Calu3 (cell line): ENCODE measurements around the gene MTA3. TPM values are rescaled to one million over a fixed set of nuclear protein-coding genes. Genes with fewer than 3 reads are reported as not detected.

Experiments
- BruUV-seq: library from RNA; stranded (reverse); fragments of 400-500 nt; replicated peaks from 2 replicates; lab custom pipeline; 2021; lab: Mats Ljungman, UMichigan
- CTCF ChIA-PET: fragments of 300-600 bp; sonication (Branson Sonifier 250); formaldehyde crosslinking; loops from one replicate; lab custom pipeline; 2022; ENCODE audit warnings: antibody characterized with exemption; lab: Charles Lee
- DNase-seq: peaks from one replicate; pipeline ENCODE4 v3.0.0; 2022
- H3K27ac Mint-ChIP-seq: one replicate; pipeline ENCODE4 v1.8.0; 2022; ENCODE audit warnings: mixed read lengths; ENCODE audit not compliant: unreplicated experiment
- H3K27me3 Mint-ChIP-seq: one replicate; pipeline ENCODE4 v1.8.0; 2022; ENCODE audit warnings: mixed read lengths; ENCODE audit not compliant: unreplicated experiment
- H3K36me3 Mint-ChIP-seq: one replicate; pipeline ENCODE4 v1.8.0; 2022; ENCODE audit warnings: mild to moderate bottlenecking, moderate library complexity, mixed read lengths; ENCODE audit not compliant: insufficient read depth, unreplicated experiment
- H3K4me1 Mint-ChIP-seq: one replicate; pipeline ENCODE4 v1.8.0; 2022; ENCODE audit warnings: mild to moderate bottlenecking, low read depth, mixed read lengths; ENCODE audit not compliant: unreplicated experiment
- H3K4me3 Mint-ChIP-seq: one replicate; pipeline ENCODE4 v1.8.0; 2022; ENCODE audit warnings: mild to moderate bottlenecking, low read depth, moderate library complexity, mixed read lengths; ENCODE audit not compliant: unreplicated experiment
- H3K9me3 Mint-ChIP-seq: one replicate; pipeline ENCODE4 v1.8.0; 2022; ENCODE audit warnings: low read depth, mixed read lengths; ENCODE audit not compliant: unreplicated experiment
- intact Hi-C: fragments of 100-400 bp; cut with micrococcal nuclease; formaldehyde crosslinking; loops from one replicate; pipeline ENCODE4 v1.10.0; 2022; ENCODE audit not compliant: unreplicated experiment
- total RNA-seq: library from RNA; stranded (reverse); gene quantifications from 2 replicates; pipeline ENCODE4 v1.2.3, GENCODE V29; 2022
- TF ChIP-seq, protein P1 (sequence below): fragments of 200-600 bp; IDR thresholded peaks from one replicate; pipeline ENCODE4 v1.8.0; 2022; ENCODE audit warnings: antibody characterized with exemption; ENCODE audit not compliant: unreplicated experiment

The MTA3 gene
- total RNA-seq, 1 experiment from 2014 or later, result 46.5 TPM

DNA sequence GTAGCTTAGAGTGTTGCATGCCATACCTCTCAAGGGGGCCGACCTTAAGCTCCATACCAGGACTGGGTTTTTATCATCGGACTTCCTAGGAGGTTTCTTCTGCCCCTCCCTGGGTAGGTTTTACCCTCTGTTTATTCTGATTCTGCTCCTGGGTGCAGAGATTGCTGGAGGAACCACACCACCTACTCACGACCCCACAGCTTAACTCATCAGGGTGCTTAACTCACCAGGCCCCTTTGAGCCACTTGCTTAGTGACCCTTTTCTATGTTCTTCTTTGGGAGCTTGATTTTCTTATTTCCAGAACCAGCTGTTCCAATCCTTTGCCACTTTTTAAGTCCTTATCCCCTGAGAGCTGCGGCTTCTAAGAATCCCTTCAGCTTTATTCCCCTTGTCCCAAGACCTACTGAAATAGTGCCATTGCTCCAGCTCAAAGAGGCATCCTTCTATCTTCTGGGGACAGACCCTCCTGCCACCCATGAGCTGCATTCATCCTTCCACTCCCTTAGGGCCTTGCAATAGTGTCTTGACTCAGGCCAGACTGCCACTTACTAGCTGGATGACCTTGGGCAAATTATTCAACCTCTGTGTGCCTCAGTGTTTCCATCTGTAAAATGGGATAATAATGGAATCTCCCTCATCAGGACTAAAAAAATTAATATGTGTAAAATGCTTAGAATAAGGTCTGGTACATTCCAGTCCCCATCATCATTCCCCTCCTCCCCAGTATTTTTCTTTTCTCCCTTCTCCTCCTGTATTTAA, 189.7 kb downstream of the MTA3 start:
- Mint-ChIP-seq H3K4me3 (no peak overlapping the region), H3K27me3 (no peaks in the 10 kb centered on the region), H3K27ac (no peak overlapping the region), H3K36me3 (no peaks in the 10 kb centered on the region), H3K4me1 (no peaks in the 10 kb centered on the region), H3K9me3 (no peaks in the 10 kb centered on the region)
- no TSS peak for BruUV-seq
- CTCF ChIA-PET, result interaction anchor here (0.9 kb wide), 1 partner anchor 13 kb away, joined by 4 read pairs; no protein-coding TSS in a partner anchor
- TF ChIP-seq, protein P1, sequence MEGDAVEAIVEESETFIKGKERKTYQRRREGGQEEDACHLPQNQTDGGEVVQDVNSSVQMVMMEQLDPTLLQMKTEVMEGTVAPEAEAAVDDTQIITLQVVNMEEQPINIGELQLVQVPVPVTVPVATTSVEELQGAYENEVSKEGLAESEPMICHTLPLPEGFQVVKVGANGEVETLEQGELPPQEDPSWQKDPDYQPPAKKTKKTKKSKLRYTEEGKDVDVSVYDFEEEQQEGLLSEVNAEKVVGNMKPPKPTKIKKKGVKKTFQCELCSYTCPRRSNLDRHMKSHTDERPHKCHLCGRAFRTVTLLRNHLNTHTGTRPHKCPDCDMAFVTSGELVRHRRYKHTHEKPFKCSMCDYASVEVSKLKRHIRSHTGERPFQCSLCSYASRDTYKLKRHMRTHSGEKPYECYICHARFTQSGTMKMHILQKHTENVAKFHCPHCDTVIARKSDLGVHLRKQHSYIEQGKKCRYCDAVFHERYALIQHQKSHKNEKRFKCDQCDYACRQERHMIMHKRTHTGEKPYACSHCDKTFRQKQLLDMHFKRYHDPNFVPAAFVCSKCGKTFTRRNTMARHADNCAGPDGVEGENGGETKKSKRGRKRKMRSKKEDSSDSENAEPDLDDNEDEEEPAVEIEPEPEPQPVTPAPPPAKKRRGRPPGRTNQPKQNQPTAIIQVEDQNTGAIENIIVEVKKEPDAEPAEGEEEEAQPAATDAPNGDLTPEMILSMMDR, result no peak
- intact Hi-C loops, result no loop called here
- no peak for DNase-seq

DNA sequence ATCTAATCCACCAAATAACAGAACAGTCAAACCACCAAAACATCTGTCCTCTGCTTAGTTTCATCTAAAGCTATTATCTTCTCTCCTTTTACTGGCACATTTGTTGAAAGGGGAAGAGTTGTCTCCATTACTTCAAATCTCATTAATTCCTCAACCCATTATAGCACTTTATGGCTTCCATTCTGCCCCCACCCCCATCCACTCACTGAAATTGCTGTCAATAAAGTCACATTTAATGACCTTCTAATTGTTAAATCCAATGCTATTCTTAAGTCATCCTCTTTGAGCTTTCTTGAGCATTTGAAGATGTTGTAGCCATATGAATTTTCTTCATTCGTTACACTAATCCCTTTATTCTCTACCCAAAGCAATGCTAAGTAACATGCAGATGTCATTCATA, 190.3 kb downstream of the MTA3 start:
- BruUV-seq, result no TSS peak
- H3K27ac Mint-ChIP-seq, result no peak overlapping the region
- H3K4me3 Mint-ChIP-seq, result no peak overlapping the region
- intact Hi-C loops, result no loop called here
- no peak for DNase-seq
- H3K4me1 Mint-ChIP-seq, result no peaks in the 10 kb centered on the region
- H3K27me3 Mint-ChIP-seq, result no peaks in the 10 kb centered on the region
- TF ChIP-seq, protein P1, result no peak
- CTCF ChIA-PET, result interaction anchor here (0.7 kb wide), 1 partner anchor 37 kb away, joined by 8 read pairs; no protein-coding TSS in a partner anchor
- H3K9me3 Mint-ChIP-seq, result no peaks in the 10 kb centered on the region
- H3K36me3 Mint-ChIP-seq, result peaks cover 5% of the 10 kb centered on the region

DNA sequence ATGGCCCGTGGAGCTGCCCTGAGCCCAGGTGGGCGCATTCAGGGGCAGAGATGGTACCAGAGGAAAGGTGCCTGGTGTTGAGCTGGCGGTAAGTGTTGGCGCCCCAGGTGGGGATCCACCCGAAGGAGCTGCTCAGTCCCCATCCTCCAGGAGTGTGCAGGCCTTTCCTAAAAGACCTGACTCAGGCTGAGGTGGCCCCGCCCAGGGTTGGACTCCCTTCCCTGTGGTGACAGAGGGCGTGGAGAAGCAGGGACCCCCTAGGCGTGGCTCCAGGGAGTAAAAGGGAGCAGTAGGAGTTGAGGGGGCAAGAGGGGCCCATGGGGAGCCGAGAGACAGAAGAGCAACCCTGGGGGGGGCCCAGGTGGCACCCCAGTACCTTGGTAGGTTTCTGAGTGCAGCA, 193.1 kb downstream of the MTA3 start:
- no TSS peak for BruUV-seq
- Mint-ChIP-seq H3K27me3 (no peaks in the 10 kb centered on the region), H3K4me3 (no peak overlapping the region), H3K9me3 (no peaks in the 10 kb centered on the region), H3K27ac (no peak overlapping the region), H3K4me1 (no peaks in the 10 kb centered on the region), H3K36me3 (peaks cover 5% of the 10 kb centered on the region)
- DNase-seq, result no peak
- CTCF ChIA-PET, result interaction anchor here (0.6 kb wide), 1 partner anchor 14 kb away, joined by 3 read pairs; no protein-coding TSS in a partner anchor
- intact Hi-C loops, result no loop called here
- TF ChIP-seq, protein P1, result no peak

DNA sequence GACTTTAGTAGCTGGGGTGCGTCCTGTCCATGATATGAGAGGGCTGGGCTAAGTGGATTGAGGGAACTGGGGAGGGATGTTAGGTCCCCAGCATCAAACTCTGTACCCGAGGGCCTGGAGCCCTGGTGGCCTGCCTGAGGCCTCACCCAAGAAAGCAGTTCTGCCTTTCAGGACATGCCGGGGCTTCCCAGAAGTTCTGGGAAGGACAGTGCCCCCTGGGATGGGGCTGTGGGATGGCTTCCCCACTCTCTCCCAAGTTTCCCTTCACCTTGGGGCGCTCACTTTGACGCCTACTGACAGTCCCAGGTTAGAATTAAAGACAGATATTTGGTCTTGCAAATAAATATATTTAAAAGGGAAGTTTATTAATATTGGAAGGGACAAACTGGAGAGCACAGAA, 193.7 kb downstream of the MTA3 start:
- Mint-ChIP-seq H3K36me3 (peaks cover 5% of the 10 kb centered on the region), H3K27ac (no peak overlapping the region), H3K4me3 (no peak overlapping the region), H3K9me3 (no peaks in the 10 kb centered on the region), H3K27me3 (no peaks in the 10 kb centered on the region), H3K4me1 (no peaks in the 10 kb centered on the region)
- CTCF ChIA-PET, result no interaction called here
- intact Hi-C loops, result no loop called here
- no TSS peak for BruUV-seq
- TF ChIP-seq, protein P1, result no peak
- no peak for DNase-seq
